Cerebellar cortex (tissue), 1 donor: Measurements from ENCODE around the gene SETD1A.

ENCODE experiments used
- DNase-seq: peaks from one replicate; pipeline ENCODE4 v3.0.0-alpha.2; 2015; ENCODE audit warnings: low spot score

The SETD1A gene

DNA sequence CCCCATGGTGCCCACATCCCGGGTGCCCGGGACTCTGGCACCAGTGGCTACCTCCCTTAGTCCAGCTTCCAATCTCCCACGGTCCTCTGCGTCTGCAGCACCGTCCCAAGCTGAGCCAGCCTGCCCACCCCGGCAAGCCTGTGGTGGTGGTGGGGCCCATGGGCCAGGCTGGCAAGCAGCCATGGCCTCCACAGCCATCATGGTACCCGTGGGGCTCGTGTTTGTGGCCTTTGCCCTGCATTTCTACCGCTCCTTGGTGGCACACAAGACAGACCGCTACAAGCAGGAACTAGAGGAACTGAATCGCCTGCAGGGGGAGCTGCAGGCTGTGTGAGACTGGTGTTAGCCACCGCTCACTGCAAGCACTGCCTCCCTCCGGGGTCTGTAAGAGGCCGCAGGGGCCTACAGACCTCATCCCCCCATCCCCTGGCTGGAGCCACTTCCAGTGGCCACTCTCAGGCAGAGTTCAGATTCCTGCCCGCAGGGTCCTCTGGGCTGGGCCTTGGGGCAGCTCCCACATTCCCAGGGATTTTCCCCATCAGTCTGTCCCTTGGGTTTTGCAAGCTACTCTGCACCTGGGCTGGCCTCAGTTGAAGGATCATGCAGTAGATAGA is 3.9 kb upstream of the SETD1A start:
- peak; percentile 92 for DNase-seq

GRCh38 chr16:30954993-30955392 is 2.6 kb upstream of the SETD1A start:
- DNase-seq, result no peak

GRCh38 chr16:30956601-30957455 is 726 bp upstream of the SETD1A start:
- peak; percentile 78 for DNase-seq

GRCh38 chr16:30958175-30959079 is 873 bp downstream of the SETD1A start:
- peak; percentile 39 for DNase-seq

- no peak for DNase-seq
Measured at GRCh38 chr16:30961384-30961783, 3.8 kb downstream of the SETD1A start.

DNA sequence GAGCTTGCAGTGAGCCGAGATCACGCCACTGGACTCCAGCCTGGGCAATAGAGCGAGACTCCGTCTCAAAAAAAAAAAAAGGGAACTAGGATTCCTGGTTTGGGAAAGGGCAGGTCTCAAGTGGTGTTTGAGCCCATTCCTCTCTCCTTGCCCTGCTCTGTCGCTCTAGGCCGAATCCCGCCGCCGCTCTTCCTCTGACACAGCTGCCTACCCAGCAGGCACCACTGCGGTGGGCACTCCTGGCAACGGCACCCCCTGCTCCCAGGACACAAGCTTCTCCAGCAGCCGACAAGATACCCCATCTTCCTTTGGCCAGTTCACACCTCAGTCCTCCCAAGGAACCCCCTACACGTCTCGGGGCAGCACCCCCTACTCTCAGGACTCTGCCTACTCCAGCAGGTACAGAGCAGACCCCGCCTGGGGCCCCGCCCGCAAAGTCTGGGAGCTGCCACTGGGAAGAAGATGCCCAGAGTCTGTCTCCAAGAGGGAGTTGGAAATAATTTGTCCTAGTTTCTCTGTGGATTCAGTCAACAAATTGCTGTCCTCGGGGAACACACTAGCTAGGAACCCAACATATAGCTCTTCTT is 6.5 kb downstream of the SETD1A start:
- DNase-seq, result no peak

DNA sequence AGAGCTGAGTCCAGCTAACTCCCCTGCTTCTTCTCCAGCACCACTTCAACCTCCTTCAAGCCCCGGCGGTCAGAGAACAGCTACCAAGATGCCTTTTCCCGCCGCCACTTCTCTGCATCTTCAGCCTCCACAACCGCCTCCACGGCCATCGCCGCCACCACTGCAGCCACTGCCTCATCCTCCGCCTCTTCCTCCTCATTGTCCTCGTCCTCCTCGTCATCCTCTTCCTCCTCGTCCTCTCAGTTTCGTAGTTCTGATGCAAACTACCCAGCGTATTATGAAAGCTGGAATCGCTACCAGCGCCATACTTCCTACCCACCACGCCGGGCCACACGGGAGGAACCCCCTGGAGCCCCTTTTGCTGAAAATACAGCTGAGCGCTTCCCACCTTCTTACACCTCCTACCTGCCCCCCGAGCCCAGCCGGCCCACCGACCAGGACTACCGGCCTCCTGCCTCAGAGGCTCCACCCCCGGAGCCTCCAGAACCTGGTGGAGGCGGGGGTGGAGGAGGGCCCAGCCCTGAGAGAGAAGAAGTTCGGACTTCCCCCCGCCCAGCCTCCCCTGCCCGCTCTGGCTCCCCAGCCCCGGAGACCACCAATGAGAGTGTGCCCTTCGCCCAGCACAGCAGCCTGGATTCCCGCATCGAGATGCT is 7.1 kb downstream of the SETD1A start:
- no peak for DNase-seq

DNA sequence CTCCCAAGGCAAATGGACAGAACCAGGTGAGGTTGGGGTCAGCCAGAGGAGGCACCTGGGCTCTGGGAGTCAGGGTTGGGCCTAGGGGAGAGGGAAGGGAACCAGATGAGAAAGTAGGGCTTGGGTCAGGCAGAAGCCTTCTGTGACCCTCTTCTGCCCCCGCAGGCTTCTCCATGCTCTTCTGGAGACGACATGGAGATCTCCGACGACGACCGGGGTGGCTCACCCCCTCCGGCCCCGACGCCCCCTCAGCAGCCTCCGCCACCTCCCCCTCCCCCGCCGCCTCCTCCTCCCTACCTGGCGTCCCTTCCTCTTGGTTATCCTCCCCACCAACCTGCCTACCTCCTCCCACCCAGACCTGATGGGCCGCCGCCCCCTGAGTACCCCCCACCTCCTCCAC is 7.9 kb downstream of the SETD1A start:
- DNase-seq, result no peak

DNA sequence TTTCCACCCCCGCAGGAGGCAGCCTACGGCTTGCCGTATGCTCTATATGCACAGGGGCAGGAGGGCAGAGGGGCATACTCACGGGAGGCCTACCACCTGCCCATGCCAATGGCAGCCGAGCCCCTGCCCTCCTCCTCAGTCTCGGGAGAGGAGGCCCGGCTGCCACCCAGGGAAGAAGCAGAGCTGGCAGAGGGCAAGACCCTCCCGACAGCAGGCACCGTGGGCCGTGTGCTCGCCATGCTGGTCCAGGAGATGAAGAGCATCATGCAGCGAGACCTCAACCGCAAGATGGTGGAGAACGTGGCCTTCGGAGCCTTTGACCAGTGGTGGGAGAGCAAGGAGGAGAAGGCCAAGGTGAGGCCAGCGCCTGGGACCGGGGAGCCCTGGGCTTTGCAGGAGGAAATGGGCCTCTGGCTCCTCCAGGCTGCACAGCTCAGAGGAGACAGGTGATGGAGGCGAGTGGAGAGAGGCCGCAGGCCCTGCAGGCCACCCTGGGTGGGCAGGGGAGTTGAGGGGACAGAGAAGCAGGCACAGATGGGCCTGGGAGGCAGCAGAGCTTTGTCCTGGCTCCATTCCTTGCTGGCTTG is 8.6 kb downstream of the SETD1A start:
- no peak for DNase-seq

DNA sequence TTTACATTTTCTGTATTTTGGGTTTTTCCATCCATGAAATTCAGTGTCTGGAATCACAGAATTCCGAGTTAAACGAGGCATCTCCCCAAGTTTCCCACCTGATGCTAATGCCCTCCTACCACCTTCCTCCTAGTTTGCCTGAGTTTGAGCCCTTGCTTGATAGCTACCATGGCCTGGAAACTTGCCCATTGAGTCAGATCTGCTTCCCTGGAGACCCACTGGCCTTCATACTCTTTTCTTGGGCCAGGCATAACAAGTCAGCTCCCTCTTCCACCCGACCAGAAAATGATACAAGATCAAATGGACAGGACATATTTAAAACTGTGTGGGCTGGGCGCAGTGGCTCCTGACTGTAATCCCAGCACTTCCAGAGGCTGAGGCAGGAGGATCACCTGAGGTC is 10.2 kb downstream of the SETD1A start:
- no peak for DNase-seq

DNA sequence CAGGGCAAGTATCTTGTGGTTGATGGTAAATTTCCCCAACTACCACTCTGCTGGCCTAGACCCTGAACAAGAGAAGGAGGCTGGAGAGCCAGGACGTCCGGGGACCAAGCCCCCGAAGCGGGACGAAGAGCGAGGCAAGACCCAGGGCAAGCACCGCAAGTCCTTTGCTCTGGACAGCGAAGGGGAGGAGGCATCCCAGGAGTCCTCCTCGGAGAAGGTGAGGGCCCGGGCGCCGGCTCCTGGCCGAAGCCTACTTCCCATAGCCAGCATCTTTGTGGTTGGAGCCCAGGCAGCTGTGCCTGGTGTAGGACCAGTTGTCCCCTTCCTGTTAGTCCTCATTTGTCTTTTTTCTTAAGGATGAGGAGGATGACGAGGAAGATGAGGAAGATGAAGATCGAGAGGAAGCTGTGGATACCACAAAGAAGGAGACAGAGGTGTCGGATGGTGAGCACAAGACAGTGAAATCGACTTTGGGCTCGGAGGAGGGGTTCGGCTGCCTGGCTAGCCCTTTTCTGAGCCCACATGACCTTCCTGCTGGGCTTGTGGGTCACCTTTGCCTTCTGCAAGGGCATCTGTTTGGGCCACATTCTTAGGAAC is 11.8 kb downstream of the SETD1A start:
- no peak for DNase-seq

- DNase-seq, result no peak
Measured at GRCh38 chr16:30971298-30971697, 13.7 kb downstream of the SETD1A start.

GRCh38 chr16:30972872-30973271 is 15.3 kb downstream of the SETD1A start:
- no peak for DNase-seq

DNA sequence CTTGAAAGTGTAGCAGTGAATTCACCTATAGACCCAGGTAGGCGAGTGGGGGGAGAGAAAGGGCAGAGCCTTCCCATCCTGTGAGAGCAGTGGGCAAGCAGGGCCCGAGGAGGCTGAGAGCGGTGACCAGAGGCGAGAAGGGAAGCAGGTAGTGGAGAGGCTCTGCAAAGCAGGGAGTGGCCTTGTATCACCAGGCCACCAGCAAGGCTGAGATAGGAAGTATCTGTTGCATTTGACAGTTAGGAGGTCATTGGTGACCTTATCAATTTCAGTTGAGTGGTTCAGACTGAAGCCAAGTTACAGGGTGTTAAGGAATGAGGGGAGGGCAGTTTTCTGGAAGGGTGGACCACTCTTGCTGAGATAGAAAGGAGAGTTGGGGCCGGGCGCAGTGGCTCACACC is 16.8 kb downstream of the SETD1A start:
- no peak for DNase-seq

GRCh38 chr16:30976486-30976885 is 18.9 kb downstream of the SETD1A start:
- no peak for DNase-seq

DNA sequence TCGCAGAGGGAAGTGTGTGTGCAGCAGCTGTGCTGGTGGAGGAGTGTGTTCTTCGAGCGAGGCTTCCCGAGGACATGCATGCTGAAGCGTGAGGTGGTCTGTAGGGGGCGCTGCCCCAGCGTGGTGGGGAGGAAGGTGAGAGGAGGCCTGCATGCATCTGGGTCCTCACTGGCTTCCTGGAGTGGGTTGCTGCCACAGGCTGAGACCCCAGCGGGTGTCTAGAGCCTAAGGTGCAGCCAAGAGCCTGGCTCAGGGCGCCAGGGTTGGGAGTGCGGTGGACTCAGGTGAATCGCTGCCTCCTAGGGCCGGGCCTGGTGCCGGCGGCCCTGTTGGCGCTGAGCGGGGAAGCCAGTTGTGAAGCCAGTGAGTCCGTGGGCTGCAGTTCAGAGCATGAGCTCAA is 19.9 kb downstream of the SETD1A start:
- DNase-seq, result no peak

DNA sequence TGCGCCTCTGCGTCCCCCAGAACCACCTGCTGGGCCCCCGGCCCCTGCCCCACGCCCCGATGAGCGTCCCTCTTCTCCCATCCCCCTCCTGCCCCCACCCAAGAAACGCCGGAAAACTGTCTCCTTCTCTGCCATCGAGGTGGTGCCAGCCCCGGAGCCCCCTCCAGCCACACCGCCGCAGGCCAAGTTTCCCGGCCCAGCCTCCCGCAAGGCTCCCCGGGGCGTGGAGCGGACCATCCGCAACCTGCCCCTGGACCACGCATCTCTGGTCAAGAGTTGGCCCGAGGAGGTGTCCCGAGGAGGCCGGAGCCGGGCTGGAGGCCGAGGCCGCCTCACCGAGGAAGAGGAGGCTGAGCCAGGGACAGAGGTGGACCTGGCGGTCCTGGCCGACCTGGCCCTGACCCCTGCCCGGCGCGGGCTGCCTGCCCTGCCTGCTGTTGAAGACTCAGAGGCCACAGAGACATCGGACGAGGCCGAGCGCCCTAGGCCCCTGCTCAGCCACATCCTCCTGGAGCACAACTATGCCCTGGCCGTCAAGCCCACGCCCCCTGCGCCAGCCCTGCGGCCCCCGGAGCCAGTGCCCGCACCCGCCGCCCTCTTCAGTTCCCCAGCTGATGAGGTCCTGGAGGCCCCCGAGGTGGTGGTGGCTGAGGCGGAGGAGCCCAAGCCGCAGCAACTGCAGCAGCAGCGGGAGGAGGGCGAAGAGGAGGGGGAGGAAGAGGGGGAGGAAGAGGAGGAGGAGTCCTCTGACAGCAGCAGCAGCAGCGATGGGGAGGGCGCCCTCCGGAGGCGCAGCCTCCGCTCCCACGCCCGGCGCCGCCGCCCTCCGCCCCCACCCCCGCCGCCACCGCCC is 21.8 kb downstream of the SETD1A start:
- DNase-seq, result no peak

DNA sequence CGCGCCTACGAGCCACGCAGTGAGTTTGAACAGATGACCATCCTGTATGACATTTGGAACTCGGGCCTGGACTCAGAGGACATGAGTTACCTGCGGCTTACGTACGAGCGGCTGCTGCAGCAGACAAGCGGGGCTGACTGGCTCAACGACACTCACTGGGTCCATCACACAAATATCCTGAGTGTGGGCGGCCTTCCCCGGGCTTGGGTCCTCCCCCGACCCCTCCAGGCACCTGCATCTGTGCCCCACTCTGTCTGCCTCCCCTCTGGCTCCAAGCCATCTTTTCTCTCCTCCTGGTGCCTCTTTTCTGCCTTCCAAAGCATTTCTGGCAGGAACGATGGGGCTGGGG is 22.4 kb downstream of the SETD1A start:
- no peak for DNase-seq

DNA sequence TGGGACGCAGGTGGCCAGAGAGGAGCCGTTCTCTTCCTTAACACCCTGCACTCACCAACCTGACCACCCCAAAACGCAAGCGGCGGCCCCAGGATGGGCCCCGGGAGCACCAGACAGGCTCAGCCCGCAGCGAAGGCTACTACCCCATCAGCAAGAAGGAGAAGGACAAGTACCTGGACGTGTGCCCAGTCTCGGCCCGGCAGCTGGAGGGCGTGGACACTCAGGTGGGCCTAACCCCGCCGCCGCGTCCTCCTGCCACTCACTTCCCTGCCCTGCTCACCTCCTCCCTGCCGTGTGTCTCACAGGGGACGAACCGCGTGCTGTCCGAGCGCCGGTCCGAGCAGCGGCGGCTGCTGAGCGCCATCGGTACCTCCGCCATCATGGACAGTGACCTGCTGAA is 22.9 kb downstream of the SETD1A start:
- DNase-seq, result no peak

DNA sequence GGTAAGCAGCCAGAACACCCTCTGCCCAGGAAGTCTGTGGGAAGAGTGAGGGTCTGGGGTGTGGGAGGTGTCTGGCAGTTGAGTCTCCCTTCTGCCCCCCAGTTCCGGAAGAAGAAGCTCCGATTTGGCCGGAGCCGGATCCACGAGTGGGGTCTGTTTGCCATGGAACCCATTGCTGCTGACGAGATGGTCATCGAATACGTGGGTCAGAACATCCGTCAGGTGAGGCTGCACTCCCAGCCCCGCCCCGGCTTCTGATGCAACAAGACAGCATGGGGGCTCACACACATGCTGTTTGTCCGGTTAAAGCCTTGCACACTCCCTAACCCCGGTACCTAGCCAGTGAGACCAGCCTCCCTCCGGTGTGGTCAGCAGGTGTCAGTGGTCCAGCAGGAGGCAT is 23.4 kb downstream of the SETD1A start:
- no peak for DNase-seq
